ENCODE results near the gene NDUFAF8.

Gene NDUFAF8

DNA sequence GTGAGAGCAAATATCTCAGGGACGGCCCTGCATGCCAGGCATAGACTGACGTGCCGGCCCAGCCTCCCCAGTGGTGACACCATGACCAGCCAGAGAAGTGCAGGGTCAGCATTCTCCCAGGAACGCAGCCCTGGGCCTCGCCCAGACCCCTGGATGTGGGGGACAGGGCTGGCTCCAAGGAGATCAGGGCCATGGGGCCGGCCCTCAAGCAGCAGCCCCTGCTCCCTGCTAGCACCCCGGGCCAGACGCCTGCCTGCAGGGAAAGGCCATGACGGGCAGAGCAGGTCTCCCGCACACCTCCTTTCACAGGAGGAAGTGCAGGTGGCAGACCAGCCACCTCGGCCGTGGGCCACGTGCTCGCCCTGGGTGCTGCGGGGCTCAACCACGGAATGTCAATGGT lies 9.5 kb downstream of the NDUFAF8 start:
- no peak overlapping the region for H3K4me3 ChIP-seq (ENCODE audit: low read depth, low read length)
- TF ChIP-seq CTCF (IDR thresholded peaks at IDR 0.05; ENCODE audit: insufficient read depth, low read depth, low read length, missing control alignments) = no peak
- DNase-seq (ENCODE audit: low read depth) = no peak

DNA sequence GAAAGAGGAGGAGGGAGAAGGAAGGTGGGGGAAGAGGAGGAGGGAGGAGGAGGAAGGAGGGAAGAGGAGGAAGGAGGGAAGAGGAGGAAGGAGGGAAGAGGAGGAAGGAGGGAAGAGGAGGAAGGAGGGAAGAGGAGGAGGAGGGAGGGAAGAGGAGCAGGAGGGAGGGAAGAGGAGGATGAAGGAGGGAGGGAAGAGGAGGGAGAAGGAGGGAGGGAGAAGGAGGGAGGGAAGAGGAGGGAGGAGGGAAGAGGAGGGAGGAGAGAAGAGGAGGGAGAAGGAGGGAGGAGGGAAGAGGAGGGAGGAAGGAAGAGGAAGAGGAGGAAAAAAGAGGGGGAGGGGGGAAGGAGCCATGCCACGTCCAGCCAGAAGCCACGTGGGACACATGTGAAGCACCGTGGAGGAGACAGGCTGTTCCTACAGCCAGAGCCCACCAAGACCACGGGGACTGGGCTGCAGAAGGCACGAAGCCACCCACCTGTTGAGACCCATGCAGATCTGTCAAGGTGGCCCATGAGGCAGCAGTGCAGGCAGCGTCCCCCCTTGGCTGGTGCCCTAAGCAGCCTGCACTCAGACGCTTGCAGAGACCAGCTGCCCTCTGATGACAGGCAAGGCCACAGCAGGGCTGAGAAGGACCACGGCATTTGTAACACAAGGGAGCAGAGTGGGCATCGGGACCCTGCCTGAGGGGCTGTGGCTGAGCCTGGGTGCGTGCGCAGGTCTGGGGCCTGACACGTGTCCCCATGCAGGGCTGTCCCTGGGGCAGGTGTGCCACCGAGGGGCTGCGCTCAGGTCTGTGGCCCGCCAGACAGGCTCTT lies 10.3 kb downstream of the NDUFAF8 start:
- H3K4me3 ChIP-seq (ENCODE audit: low read depth, low read length) = no peak overlapping the region
- no peak for DNase-seq (ENCODE audit: low read depth)
- TF ChIP-seq CTCF (IDR thresholded peaks at IDR 0.05; ENCODE audit: insufficient read depth, low read depth, low read length, missing control alignments) = no peak

DNA sequence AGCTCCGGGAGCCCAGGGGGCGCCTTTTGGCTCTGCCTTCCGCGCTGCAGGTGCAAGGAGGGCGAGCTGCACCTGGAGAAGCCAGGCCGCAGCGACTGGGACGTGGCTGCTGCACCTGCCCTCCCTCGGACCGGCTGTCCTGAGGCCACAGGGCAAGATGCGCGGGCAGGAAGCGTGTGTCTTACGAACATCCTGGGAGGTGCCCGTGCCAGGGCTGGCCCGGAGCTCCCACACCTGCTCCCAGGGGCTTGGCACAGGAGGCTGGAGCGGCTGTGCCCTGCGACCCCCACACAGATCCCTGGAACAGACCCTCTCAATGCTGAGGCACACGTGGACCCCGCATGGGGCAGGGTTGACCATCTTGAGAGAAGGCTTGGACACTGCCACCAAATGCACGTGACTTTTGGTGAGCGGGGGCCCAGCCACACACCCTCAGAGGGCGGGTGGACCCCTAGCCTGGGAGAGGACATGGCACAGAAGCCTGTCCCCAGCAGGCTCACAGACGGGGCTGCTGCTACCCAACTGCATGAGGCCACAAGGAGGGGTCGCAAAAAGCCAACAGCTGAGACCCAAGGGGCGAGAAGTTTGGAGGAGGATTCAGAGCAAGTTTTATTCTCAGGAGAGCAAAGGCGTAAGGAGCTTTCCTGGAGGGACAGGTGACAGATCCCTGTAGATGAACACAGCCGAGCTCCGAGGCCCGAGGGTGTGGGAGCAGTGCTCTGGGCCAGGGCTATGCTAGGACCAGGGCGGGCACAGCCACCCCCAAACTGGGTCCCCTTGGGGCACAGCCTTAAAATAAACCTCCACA lies 11.4 kb downstream of the NDUFAF8 start:
- no peak overlapping the region for H3K4me3 ChIP-seq (ENCODE audit: low read depth, low read length)
- DNase-seq (ENCODE audit: low read depth) = no peak

GRCh38 chr17:81251094-81251708 lies 12.1 kb downstream of the NDUFAF8 start:
- TF ChIP-seq CTCF (IDR thresholded peaks at IDR 0.05; ENCODE audit: insufficient read depth, low read depth, low read length, missing control alignments) = no peak
- no peak for DNase-seq (ENCODE audit: low read depth)
- no peak overlapping the region for H3K4me3 ChIP-seq (ENCODE audit: low read depth, low read length)

More for the DNA sequence above, 11.4 kb downstream of the NDUFAF8 start:
- TF ChIP-seq CTCF (IDR thresholded peaks at IDR 0.05; ENCODE audit: insufficient read depth, low read depth, low read length, missing control alignments) = no peak

DNA sequence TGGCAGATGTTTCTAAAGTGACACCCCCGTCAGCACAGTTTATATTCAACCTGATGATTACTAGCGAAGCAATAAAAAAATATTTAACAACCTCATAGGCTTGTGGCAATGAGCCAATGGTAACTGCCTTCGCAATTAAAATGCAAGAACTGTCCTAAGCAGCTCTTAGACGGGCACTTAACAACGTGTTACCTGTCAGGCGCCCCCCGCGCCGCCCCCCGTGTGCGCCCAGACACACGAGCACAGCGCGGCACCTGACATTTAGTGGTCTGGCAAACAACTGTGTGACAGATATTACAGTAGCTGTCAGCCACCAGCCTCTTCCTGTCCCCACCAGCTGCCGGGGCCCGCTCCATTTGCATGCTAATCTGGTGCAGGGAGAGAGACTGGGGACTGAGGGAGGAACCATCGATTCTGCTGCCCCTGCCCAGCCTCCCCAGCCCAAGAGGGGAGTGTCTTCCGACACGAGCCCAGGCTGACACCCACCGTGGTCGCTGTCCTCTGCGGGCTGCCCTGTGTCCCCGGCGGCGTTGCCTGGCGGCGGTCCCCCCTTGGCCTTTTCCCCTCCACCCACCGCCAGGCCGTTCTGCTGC lies 12.7 kb downstream of the NDUFAF8 start:
- TF ChIP-seq CTCF (IDR thresholded peaks at IDR 0.05; ENCODE audit: insufficient read depth, low read depth, low read length, missing control alignments) = no peak
- DNase-seq (ENCODE audit: low read depth) = no peak
- no peak overlapping the region for H3K4me3 ChIP-seq (ENCODE audit: low read depth, low read length)

- no peak for DNase-seq (ENCODE audit: low read depth)
- H3K4me3 ChIP-seq (ENCODE audit: low read depth, low read length) = no peak overlapping the region
- no peak for TF ChIP-seq CTCF (IDR thresholded peaks at IDR 0.05; ENCODE audit: insufficient read depth, low read depth, low read length, missing control alignments)
These were observed 13.3 kb downstream of the NDUFAF8 start for GRCh38 chr17:81252326-81252986.

Data from GM12865 (cell line).